Measurements from ENCODE around the gene CLEC14A.

The CLEC14A gene, protein sequence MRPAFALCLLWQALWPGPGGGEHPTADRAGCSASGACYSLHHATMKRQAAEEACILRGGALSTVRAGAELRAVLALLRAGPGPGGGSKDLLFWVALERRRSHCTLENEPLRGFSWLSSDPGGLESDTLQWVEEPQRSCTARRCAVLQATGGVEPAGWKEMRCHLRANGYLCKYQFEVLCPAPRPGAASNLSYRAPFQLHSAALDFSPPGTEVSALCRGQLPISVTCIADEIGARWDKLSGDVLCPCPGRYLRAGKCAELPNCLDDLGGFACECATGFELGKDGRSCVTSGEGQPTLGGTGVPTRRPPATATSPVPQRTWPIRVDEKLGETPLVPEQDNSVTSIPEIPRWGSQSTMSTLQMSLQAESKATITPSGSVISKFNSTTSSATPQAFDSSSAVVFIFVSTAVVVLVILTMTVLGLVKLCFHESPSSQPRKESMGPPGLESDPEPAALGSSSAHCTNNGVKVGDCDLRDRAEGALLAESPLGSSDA

DNA sequence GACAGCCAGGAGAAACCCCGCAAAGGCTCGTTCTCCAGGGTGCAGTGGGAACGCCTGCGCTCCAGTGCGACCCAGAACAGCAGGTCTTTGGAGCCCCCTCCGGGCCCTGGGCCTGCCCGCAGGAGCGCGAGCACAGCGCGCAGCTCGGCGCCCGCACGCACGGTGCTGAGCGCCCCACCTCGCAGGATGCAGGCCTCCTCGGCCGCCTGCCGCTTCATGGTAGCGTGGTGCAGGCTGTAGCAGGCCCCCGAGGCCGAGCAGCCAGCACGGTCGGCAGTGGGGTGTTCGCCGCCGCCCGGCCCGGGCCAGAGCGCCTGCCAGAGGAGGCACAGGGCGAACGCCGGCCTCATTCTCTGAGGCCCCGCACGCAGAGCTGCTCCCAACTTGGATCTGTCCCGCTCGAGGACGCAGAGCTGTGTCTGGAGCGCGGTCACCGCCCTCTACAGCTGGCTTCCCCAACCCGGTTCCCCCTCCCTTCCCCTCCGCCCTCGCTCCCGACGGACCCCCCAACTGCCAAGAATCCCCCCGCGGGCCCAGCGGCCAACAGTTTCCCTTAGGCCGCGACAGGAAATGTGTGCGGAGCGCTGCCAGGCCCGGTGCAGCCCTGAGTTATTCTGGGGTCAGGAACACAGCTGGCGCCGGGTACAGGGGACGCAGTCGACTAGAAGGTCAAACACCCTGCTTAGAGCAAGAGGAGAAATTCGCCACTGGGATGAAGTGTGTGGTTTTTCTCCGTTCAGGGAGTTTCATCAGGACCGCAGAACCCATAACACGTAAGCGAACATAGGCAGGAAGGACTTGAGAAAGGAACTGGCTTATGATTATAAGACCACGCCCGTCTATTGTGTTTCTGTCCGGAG, at the start of gene CLEC14A:
Gene CLEC14A, minus strand, starts transcription at position 421 of the 860 bp plus-strand sequence. Its CDS starts 71 bp downstream, at position 350.
- DNase-seq (ENCODE audit: low read depth) = no peak

DNA sequence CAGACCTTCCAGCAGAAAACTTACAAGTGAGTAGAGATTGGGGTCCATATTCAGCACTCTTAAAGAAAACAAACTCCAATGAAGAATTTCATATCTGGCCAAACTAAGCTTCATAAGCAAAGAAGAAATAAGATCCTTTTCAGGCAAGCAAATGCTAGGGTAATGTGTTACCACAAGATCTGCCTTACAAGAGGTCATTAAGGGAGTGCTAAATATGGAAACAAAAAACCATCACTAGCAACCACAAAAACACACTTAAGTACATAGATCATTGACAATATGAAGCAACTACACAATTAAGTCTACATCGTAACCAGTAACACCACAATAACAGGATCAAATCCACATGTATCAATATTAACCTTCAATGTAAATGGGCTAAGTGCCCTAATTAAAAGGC, 47.1 kb upstream of the CLEC14A start:
- DNase-seq (ENCODE audit: low read depth) = no peak

DNA sequence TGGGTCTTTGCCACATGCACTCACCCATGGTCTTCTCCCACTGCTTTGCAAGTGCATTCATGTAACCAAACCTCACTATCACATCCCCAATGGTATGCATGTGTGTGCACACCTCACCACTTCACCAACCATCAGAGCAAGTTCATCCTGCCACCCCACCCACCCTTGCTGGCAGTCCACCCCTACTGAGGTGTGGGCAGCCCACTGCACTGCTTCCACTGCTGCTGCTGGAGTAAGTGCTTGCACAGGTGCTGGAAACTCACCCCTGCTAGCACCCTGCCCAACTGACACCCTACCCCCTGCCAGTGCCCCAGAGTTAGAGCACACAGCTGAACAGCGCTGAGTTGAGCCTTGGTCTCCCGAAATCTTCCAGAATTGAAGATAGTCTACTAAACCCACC, 46.1 kb upstream of the CLEC14A start:
- no peak for DNase-seq (ENCODE audit: low read depth)

DNA sequence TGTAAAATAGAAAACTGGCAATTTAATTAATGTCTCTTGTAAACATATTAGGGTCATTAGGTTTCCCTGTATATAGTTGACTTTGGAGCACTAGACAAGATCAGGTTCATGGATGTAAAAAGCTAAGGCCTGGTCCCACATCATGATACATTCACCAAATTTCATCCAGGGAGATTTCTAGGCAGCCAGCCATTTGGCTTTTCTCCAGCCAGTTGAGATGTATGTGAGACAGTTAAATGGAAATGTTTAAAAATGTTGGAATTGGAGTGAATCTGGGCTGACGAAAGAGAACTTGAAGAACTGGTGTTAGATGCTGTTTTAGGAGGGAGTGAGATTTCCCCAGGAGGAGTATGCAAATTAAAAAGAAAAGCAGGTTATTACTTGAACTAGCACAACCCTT, 41.8 kb upstream of the CLEC14A start:
- no peak for DNase-seq (ENCODE audit: low read depth)

DNA sequence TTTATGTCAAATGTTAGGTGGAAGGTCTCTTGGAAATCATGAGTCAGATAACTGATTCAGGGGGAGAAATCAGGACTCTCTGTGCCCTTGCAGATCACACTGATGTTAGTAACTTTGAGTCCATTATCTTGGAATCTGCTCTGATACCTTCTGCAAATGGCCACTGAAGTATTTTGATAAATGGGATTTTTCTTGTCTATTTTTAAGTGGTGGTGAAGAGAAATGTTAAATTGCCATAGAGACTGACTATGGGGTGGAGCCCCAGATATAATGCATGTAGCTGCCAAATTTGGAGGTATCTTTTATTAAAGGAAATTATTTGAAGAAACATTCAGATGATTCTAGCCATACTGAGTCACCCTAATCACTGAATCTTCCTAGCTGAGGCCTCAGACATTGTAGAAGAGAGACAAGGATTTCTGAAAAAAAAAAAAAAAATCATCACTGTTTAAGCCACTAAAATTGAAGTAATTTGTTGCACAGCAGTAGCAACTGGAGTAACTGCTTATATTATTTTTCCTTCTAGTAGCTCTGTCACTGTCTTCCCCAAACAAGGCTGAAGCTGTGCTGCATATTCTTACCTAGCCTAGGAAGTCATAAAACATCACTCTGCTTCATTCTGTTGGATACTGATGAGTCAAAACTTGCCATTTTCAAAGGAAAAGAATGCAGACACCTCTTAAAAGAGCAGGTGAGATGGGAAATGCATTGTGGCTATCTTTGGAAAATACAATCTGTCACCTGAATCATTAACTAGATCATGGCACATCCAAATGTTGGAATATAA, 36.0 kb upstream of the CLEC14A start:
- DNase-seq (ENCODE audit: low read depth) = no peak

GRCh38 chr14:38290601-38291188, 34.8 kb upstream of the CLEC14A start:
- no peak for DNase-seq (ENCODE audit: low read depth)

DNA sequence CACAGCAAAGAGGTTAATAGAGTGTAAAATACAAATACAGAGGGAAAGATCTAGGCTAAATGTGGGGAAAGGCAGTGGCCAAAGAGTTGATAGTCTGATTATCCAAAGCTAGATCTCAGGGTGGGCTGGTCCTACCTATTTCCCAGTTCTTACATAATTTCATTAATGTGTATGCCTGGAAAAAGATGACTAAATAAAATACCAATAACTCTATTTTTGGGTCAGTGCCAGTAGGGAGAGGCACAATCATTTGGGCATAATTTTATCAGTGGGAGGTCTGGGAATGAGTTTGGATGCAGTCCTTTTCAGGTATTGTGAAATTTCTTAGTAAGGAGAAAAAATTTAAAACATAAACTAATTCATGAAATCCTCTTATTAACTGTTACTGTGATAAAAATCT, 30.6 kb upstream of the CLEC14A start:
- no peak for DNase-seq (ENCODE audit: low read depth)

DNA sequence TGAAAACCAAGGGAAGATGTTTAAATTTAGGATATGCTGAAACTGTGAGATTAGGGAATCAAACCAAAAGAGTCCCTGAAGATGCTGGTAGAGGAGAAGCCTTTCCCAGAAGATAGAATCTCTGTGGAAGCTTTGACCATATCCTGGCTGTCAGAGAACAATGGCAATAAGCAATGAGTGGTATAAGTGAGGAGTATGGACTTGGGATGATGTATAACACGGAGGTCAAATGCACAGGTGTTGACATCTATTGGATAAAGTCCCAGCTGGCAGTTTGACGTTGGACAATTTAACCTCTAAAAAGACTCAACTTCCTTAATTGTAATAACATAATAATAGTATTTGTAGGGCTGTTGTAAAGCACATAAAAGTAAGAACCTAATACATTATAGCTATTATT, 30.1 kb upstream of the CLEC14A start:
- DNase-seq (ENCODE audit: low read depth) = no peak

DNA sequence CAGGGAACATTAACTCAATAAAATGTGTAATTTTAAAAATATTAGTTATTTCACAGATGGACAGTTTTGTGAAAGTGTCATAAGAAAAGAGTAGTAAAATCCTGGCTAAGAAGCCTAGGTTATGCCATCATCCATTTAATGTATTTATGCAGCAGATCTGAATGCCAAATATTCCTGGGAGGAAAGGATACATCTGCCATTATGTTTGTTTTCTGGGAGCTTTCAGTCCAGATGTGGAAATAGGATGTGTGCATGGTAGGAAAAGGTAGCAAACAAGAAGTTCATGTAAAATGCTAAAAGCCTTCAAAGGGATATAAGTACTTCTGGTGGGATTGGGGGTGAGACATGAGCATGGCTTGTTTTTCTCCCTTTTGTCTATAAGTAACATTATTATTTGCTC, 27.0 kb upstream of the CLEC14A start:
- no peak for DNase-seq (ENCODE audit: low read depth)

DNA sequence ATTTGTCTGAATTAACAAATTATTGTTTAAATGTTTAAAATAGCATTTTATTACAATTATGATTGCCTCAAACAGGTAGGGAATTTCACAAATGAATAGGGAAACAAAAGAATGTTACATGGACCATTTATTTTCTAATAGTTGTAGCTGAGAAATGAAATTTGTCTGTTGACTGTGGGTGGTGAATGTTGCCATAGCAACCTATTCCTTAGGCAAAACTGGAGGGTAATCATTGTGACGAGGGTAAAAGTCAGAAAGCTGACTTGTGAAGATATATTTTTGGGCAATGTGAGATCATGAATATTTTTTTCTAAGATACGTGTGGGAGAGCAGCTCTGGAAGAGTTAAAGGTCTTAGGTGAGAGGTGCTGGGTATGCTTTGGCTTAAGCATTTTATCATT, 24.2 kb upstream of the CLEC14A start:
- DNase-seq (ENCODE audit: low read depth) = no peak

GRCh38 chr14:38279572-38279971, 23.7 kb upstream of the CLEC14A start:
- no peak for DNase-seq (ENCODE audit: low read depth)

DNA sequence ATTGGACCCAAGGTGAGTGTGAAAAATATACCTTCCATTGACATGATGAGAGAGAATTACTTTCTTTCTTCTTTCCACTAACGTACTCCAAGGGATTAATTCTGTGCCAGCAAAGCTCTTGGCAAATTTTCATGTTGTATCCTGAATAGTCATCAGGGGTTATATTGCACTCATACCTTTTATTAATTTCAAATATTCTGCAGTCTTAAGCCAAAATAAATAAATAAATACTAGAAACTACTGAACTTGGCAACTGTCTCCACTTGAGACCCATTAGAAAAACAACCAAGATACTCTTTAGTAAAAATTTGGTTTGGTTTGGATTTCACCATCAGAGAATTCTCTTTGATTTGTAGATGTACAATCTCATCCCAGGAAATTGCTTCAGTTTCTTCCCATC, 22.1 kb upstream of the CLEC14A start:
- DNase-seq (ENCODE audit: low read depth) = no peak

GRCh38 chr14:38262844-38263243, 7.0 kb upstream of the CLEC14A start:
- no peak for DNase-seq (ENCODE audit: low read depth)

DNA sequence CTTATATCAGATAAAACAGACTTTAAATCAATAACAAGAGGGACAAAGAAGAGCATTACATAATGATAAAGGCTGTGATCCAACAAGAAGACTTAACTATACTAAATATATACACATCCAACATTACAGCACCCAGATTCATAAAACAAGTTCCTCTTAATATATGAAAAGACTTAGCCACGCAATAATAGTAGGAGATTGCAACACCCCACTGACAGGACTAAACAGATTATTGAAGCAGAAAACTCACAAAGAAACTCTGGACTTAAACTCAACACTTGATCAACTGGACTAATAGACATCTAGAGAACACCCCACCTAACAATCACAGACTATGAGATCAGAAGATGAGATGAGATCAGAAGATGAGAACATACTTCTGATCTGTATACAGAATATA, 5.7 kb upstream of the CLEC14A start:
- no peak for DNase-seq (ENCODE audit: low read depth)

DNA sequence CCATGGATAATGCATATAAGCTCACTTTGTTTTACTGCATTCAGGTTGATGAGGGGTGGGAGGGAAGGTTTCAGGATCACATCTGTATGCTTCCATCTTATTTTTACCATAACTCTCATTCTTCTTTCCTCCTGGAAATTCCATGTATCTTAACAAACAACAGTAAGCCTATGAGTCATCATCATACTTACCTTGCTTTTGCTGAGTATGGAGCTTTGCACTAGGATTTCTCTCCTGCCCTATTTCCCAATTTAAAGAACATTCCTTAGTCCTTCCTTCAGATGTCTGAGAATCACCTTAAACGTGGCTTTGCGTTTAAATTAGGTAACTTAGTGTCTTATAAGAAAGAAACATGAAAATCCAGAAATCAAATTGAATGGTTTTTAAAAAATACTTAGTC, 1.6 kb upstream of the CLEC14A start:
- no peak for DNase-seq (ENCODE audit: low read depth)

GRCh38 chr14:38256533-38256840, 594 bp upstream of the CLEC14A start:
- DNase-seq (ENCODE audit: low read depth) = no peak

- DNase-seq (ENCODE audit: low read depth) = no peak
Observed at GRCh38 chr14:38255408-38255672, 553 bp downstream of the CLEC14A start.

GRCh38 chr14:38254571-38255407, 1.1 kb downstream of the CLEC14A start:
- no peak for DNase-seq (ENCODE audit: low read depth)

GRCh38 chr14:38253676-38254075, 2.2 kb downstream of the CLEC14A start:
- no peak for DNase-seq (ENCODE audit: low read depth)

GRCh38 chr14:38252066-38252710, 3.7 kb downstream of the CLEC14A start:
- no peak for DNase-seq (ENCODE audit: low read depth)

DNA sequence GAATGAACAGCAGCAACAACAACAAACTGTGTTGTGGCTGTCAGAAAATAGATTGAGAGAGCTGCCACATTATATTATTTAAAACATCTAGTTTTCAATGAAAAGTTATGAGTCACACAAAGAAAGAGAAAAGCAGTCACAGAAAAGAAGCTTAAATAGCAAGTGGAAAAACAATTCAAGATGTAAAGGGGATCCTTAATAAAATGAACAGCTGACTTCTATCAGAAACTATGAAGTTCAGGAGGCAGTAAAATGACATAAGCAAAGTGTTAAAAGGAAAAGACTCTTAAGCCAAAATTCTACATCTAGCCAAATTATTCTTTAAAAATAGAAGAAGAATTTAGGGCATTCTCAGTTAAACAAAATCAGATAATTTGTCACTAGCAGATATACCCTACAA, 5.6 kb downstream of the CLEC14A start:
- no peak for DNase-seq (ENCODE audit: low read depth)
